Lower lobe of right lung (tissue), 2 donors: ENCODE results near the gene SPSB4. TPM values are rescaled to one million over a fixed set of nuclear protein-coding genes. Genes with fewer than 3 reads are reported as not detected.
"Not testable (repeated sequence)": the region's sequence is repeated elsewhere in the genome, so short reads cannot be mapped to it uniquely, and the experiment has no call there.

Experiments
- ATAC-seq, 2 donors: fragments of 200-7000 bp; cut with Tn5 transposase; one replicate each; pipeline ENCODE4 v1.9.1; 2020 to 2022; ENCODE audit warnings: mild to moderate bottlenecking in 2 of 2, moderate library complexity in 2 of 2
- DNase-seq: peaks from one replicate; pipeline ENCODE4 v3.0.0-alpha.2; 2020
- H3K27ac ChIP-seq: fragments of 200-600 bp; one replicate; pipeline ENCODE4 v1.8.0; 2022
- H3K27me3 ChIP-seq: fragments of 200-600 bp; one replicate; pipeline ENCODE4 v1.8.0; 2022; ENCODE audit warnings: low read depth
- H3K36me3 ChIP-seq: fragments of 200-600 bp; one replicate; pipeline ENCODE4 v1.8.0; 2022; ENCODE audit warnings: mild to moderate bottlenecking
- H3K4me1 ChIP-seq: fragments of 200-600 bp; one replicate; pipeline ENCODE4 v1.8.0; 2022
- H3K4me3 ChIP-seq: fragments of 200-600 bp; one replicate; pipeline ENCODE4 v1.8.0; 2022; ENCODE audit warnings: mild to moderate bottlenecking
- H3K9me3 ChIP-seq: fragments of 200-600 bp; one replicate; pipeline ENCODE4 v1.8.0; 2022
- CTCF ChIP-seq: fragments of 200-600 bp; IDR thresholded peaks from one replicate; pipeline ENCODE4 v1.8.0; 2022; ENCODE audit warnings: antibody characterized with exemption, mild to moderate bottlenecking
- intact Hi-C: fragments of 100-400 bp; cut with DNase I; formaldehyde crosslinking; loops from one replicate; pipeline ENCODE4 v1.11.0; 2022
- total RNA-seq: library from RNA; stranded (reverse); fragmentation: NEBNext Ultra II Directional; extraction: Animal tissue kit (Norgen Biotek cat#: 25700); gene quantifications from one replicate; pipeline ENCODE4 v1.2.1, GENCODE V29; 2021
- donor health status: DM: no; HTN: yes; CAD: no; lungs with severe emphysema.

Gene SPSB4
- total RNA-seq, 1 donor from 2014 or later = 0.80 TPM

GRCh38 chr3:141110322-141110721 lies 59.2 kb downstream of the SPSB4 start:
- DNase-seq (no peak), ATAC-seq (no peak)
- H3K9me3 ChIP-seq = no peaks in the 10 kb centered on the region
- no peak overlapping the region for H3K27ac ChIP-seq
- H3K27me3 ChIP-seq = no peaks in the 10 kb centered on the region
- intact Hi-C loops = no loop called here
- no peaks in the 10 kb centered on the region for H3K4me1 ChIP-seq
- H3K36me3 ChIP-seq = no peaks in the 10 kb centered on the region
- H3K4me3 ChIP-seq = no peak overlapping the region
- no peak for TF ChIP-seq CTCF

GRCh38 chr3:141111364-141112155 lies 60.4 kb downstream of the SPSB4 start:
- DNase-seq (no peak), ATAC-seq (no peak)
- H3K27ac ChIP-seq = no peak overlapping the region
- no peak for TF ChIP-seq CTCF
- H3K9me3 ChIP-seq = no peaks in the 10 kb centered on the region
- intact Hi-C loops = no loop called here
- H3K27me3 ChIP-seq = no peaks in the 10 kb centered on the region
- no peak overlapping the region for H3K4me3 ChIP-seq
- no peaks in the 10 kb centered on the region for H3K36me3 ChIP-seq
- no peaks in the 10 kb centered on the region for H3K4me1 ChIP-seq

GRCh38 chr3:141112686-141113297 lies 61.6 kb downstream of the SPSB4 start:
- DNase-seq = no peak
- Histone ChIP-seq H3K4me3 (no peak overlapping the region), H3K27me3 (no peaks in the 10 kb centered on the region), H3K4me1 (no peaks in the 10 kb centered on the region), H3K27ac (no peak overlapping the region), H3K9me3 (no peaks in the 10 kb centered on the region), H3K36me3 (no peaks in the 10 kb centered on the region)
- TF ChIP-seq CTCF = no peak
- intact Hi-C loops = no loop called here
- no peak for ATAC-seq

GRCh38 chr3:141113680-141114079 lies 62.5 kb downstream of the SPSB4 start:
- H3K27ac ChIP-seq, H3K4me1 ChIP-seq, H3K27me3 ChIP-seq, intact Hi-C loops, ATAC-seq, H3K9me3 ChIP-seq, DNase-seq, H3K4me3 ChIP-seq, H3K36me3 ChIP-seq: not testable (repeated sequence)

GRCh38 chr3:141114179-141114745 lies 63.1 kb downstream of the SPSB4 start:
- no peaks in the 10 kb centered on the region for H3K36me3 ChIP-seq
- ATAC-seq (no peak), DNase-seq (no peak)
- H3K4me1 ChIP-seq = no peaks in the 10 kb centered on the region
- no peaks in the 10 kb centered on the region for H3K27me3 ChIP-seq
- TF ChIP-seq CTCF = no peak
- H3K4me3 ChIP-seq = no peak overlapping the region
- no peaks in the 10 kb centered on the region for H3K9me3 ChIP-seq
- H3K27ac ChIP-seq = no peak overlapping the region
- intact Hi-C loops = no loop called here
